ENCODE data around the gene SEMA3F.
"Not testable (repeated sequence)": the region's sequence is repeated elsewhere in the genome, so short reads cannot be mapped to it uniquely, and the experiment has no call there.

The SEMA3F gene

GRCh38 chr3:50208677-50209344, 53.7 kb downstream of the SEMA3F start:
- DNase-seq (no peak), ATAC-seq (ENCODE audit: insufficient read depth, low read depth) (no peak)
- no peak overlapping the region for H3K4me2 ChIP-seq (ENCODE audit: insufficient read depth, low read length)
- H3K36me3 ChIP-seq (ENCODE audit: insufficient read depth, low read length): no peaks in the 10 kb centered on the region
- H3K4me1 ChIP-seq (ENCODE audit: insufficient read depth, low read length): no peaks in the 10 kb centered on the region
- no peak overlapping the region for H2AFZ ChIP-seq (ENCODE audit: low read depth, low read length)
- H3K4me3 ChIP-seq (ENCODE audit: low read depth in 1 of 2, low read length in 2 of 2): no peak overlapping the region
- H4K20me1 ChIP-seq (ENCODE audit: insufficient read depth, low read length): peaks cover 4% of the 10 kb centered on the region; the same call in 1 of the 2 replicates
- no peaks in the 10 kb centered on the region for H3K79me2 ChIP-seq (ENCODE audit: insufficient read depth, low read length)
- H3K9me3 ChIP-seq (ENCODE audit: insufficient read depth, low read length, severe bottlenecking): no peaks in the 10 kb centered on the region
- peaks cover 13% of the 10 kb centered on the region for H3K27me3 ChIP-seq (ENCODE audit: insufficient read depth, low read length, poor library complexity)
- H3K9ac ChIP-seq (ENCODE audit: low read depth, low read length): no peak overlapping the region
- TF ChIP-seq CTCF (IDR thresholded peaks at IDR 0.05; ENCODE audit: borderline replicate concordance, extremely low read depth, low read length, poor library complexity, severe bottlenecking) (no peak), EZH2 (IDR thresholded peaks at IDR 0.05; ENCODE audit: borderline replicate concordance, low read depth, low read length, severe bottlenecking) (no peak)
- no peak overlapping the region for H3K27ac ChIP-seq (ENCODE audit: low read length)

- no peak overlapping the region for H3K4me3 ChIP-seq (ENCODE audit: low read depth in 1 of 2, low read length in 2 of 2)
- no peak overlapping the region for H3K4me2 ChIP-seq (ENCODE audit: insufficient read depth, low read length)
- H3K9ac ChIP-seq (ENCODE audit: low read depth, low read length): no peak overlapping the region
- H3K9me3 ChIP-seq (ENCODE audit: insufficient read depth, low read length, severe bottlenecking): no peaks in the 10 kb centered on the region
- H4K20me1 ChIP-seq (ENCODE audit: insufficient read depth, low read length): peaks cover 4% of the 10 kb centered on the region; the same call in 1 of the 2 replicates
- H3K27me3 ChIP-seq (ENCODE audit: insufficient read depth, low read length, poor library complexity): peaks cover 2% of the 10 kb centered on the region
- TF ChIP-seq EZH2 (IDR thresholded peaks at IDR 0.05; ENCODE audit: borderline replicate concordance, low read depth, low read length, severe bottlenecking) (no peak), CTCF (IDR thresholded peaks at IDR 0.05; ENCODE audit: borderline replicate concordance, extremely low read depth, low read length, poor library complexity, severe bottlenecking) (no peak)
- no peak overlapping the region for H3K27ac ChIP-seq (ENCODE audit: low read length)
- DNase-seq: no peak
- H3K36me3 ChIP-seq (ENCODE audit: insufficient read depth, low read length): no peaks in the 10 kb centered on the region
- no peaks in the 10 kb centered on the region for H3K79me2 ChIP-seq (ENCODE audit: insufficient read depth, low read length)
- H2AFZ ChIP-seq (ENCODE audit: low read depth, low read length): no peak overlapping the region
- H3K4me1 ChIP-seq (ENCODE audit: insufficient read depth, low read length): no peaks in the 10 kb centered on the region
- no peak for ATAC-seq (ENCODE audit: insufficient read depth, low read depth)
These were observed 55.0 kb downstream of the SEMA3F start for GRCh38 chr3:50210176-50210509.

- no peak overlapping the region for H3K9ac ChIP-seq (ENCODE audit: low read depth, low read length)
- H3K4me2 ChIP-seq (ENCODE audit: insufficient read depth, low read length): no peak overlapping the region
- no peak for TF ChIP-seq EZH2 (IDR thresholded peaks at IDR 0.05; ENCODE audit: borderline replicate concordance, low read depth, low read length, severe bottlenecking)
- no peaks in the 10 kb centered on the region for H3K4me1 ChIP-seq (ENCODE audit: insufficient read depth, low read length)
- no peaks in the 10 kb centered on the region for H3K27me3 ChIP-seq (ENCODE audit: insufficient read depth, low read length, poor library complexity)
- no peaks in the 10 kb centered on the region for H3K36me3 ChIP-seq (ENCODE audit: insufficient read depth, low read length)
- H3K27ac ChIP-seq (ENCODE audit: low read length): no peak overlapping the region
- H4K20me1 ChIP-seq (ENCODE audit: insufficient read depth, low read length): peaks cover 8% of the 10 kb centered on the region; the same call in 1 of the 2 replicates
- H3K9me3 ChIP-seq (ENCODE audit: insufficient read depth, low read length, severe bottlenecking): no peaks in the 10 kb centered on the region
- H3K79me2 ChIP-seq (ENCODE audit: insufficient read depth, low read length): no peaks in the 10 kb centered on the region
- no peak overlapping the region for H2AFZ ChIP-seq (ENCODE audit: low read depth, low read length)
- no peak for DNase-seq
- ATAC-seq (ENCODE audit: insufficient read depth, low read depth): no peak
- H3K4me3 ChIP-seq (ENCODE audit: low read depth in 1 of 2, low read length in 2 of 2): no peak overlapping the region
These were observed 55.6 kb downstream of the SEMA3F start for GRCh38 chr3:50210510-50211367.

- not testable (repeated sequence) for H3K4me1 ChIP-seq (ENCODE audit: insufficient read depth, low read length); H3K4me2 ChIP-seq (ENCODE audit: insufficient read depth, low read length); H3K9ac ChIP-seq (ENCODE audit: low read depth, low read length); H4K20me1 ChIP-seq (ENCODE audit: insufficient read depth, low read length); DNase-seq; H3K27me3 ChIP-seq (ENCODE audit: insufficient read depth, low read length, poor library complexity); H3K9me3 ChIP-seq (ENCODE audit: insufficient read depth, low read length, severe bottlenecking); H3K4me3 ChIP-seq (ENCODE audit: low read depth in 1 of 2, low read length in 2 of 2); H3K36me3 ChIP-seq (ENCODE audit: insufficient read depth, low read length); H2AFZ ChIP-seq (ENCODE audit: low read depth, low read length); H3K27ac ChIP-seq (ENCODE audit: low read length); H3K79me2 ChIP-seq (ENCODE audit: insufficient read depth, low read length); ATAC-seq (ENCODE audit: insufficient read depth, low read depth)
These were observed 56.2 kb downstream of the SEMA3F start for GRCh38 chr3:50211368-50211717.

Measured in DND-41 (cell line).